NCI-H2196 (cell line): ENCODE results near the gene ARAF.

Experiments used
- DNase-seq: peaks from one replicate; lab custom pipeline; 2025; ENCODE audit not compliant: unreplicated experiment; lab: John Stamatoyannopoulos, UW

ARAF gene

DNA sequence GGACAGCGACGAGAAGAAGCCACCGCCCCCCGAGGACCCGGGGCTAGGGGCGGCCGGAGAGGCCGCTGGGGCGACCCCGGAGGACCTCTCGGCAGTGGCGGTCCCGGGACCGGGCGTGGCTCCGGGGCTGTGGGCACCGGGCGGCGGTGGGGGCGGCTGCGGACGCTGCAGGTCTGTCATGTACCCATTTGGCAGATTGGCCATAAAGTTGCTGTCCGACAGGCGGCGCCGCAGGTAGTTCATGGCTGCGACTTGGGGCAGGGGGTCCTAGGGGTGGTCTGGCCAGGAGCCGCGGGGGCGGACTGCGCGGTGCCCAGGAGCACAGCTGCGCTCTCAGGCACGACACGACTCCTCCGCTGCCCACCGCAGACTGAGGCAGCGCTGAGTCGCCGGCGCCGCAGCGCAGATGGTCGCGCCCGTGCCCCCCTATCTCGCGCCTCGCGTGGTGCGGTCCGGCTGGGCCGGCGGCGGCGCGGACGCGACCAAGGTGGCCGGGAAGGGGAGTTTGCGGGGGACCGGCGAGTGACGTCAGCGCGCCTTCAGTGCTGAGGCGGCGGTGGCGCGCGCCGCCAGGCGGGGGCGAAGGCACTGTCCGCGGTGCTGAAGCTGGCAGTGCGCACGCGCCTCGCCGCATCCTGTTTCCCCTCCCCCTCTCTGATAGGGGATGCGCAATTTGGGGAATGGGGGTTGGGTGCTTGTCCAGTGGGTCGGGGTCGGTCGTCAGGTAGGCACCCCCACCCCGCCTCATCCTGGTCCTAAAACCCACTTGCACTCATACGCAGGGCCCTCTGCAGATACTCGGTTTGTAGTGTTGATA is 58.7 kb downstream of the ARAF start, which contains the start of gene SYN1:
Gene SYN1 (minus strand): TSS at position 372 of the 817 bp plus-strand sequence. CDS start 129 bp downstream, at position 243.
- DNase-seq, result peak; percentile 79

- DNase-seq, result no peak
These were observed 59.3 kb downstream of the ARAF start for GRCh38 chrX:47620303-47620685.
